Activated CD4-positive, alpha-beta T cell treated with anti-CD3 and anti-CD28 coated beads, Interleukin-2, amount 10 ng/mL, durations not matched to agents 24 days and 14 days (primary cell): ENCODE data around the gene POLD1. TPM values are rescaled to one million over a fixed set of nuclear protein-coding genes. Genes with fewer than 3 reads are reported as not detected.
A peak's percentile ranks its signal among the peaks of the same experiment; 100 is the strongest.
"Not testable (repeated sequence)": the region's sequence is repeated elsewhere in the genome, so short reads cannot be mapped to it uniquely, and the experiment has no call there.

Experiments
- DNase-seq: peaks from one replicate; pipeline ENCODE4 v3.0.0; 2022
- H3K27ac Mint-ChIP-seq: one replicate; pipeline ENCODE4 v1.8.0; 2022; ENCODE audit warnings: mild to moderate bottlenecking, mixed read lengths
- H3K27me3 Mint-ChIP-seq: one replicate; pipeline ENCODE4 v1.8.0; 2022; ENCODE audit warnings: mixed read lengths
- H3K36me3 Mint-ChIP-seq: one replicate; pipeline ENCODE4 v1.8.0; 2022; ENCODE audit warnings: low read depth, mild to moderate bottlenecking, mixed read lengths
- H3K4me1 Mint-ChIP-seq: one replicate; pipeline ENCODE4 v1.8.0; 2021; ENCODE audit warnings: mixed read lengths
- H3K4me3 Mint-ChIP-seq: one replicate; pipeline ENCODE4 v1.8.0; 2022; ENCODE audit warnings: mild to moderate bottlenecking, moderate library complexity, mixed read lengths
- H3K9me3 Mint-ChIP-seq: one replicate; pipeline ENCODE4 v1.8.0; 2021; ENCODE audit warnings: mixed read lengths
- intact Hi-C: fragments of 100-400 bp; cut with micrococcal nuclease; formaldehyde crosslinking; loops from one replicate; pipeline ENCODE4 v1.15.1; 2023
- total RNA-seq: library from RNA; stranded (reverse); gene quantifications from 2 replicates; pipeline ENCODE4 v1.2.3, GENCODE V29; 2022

POLD1 gene
- 188 and 204 TPM in 2 replicates for total RNA-seq

- intact Hi-C loops, result loop anchor here (1.0 kb wide), 5 partner anchors 8 to 127 kb away; partner anchors contain the start of genes JOSD2, KCNC3 and NR1H2
- H3K27ac Mint-ChIP-seq, result peak within 1 kb of the TSS; percentile 90
- peaks cover 44% of the 10 kb centered on the region for H3K36me3 Mint-ChIP-seq
These were observed at the start of gene POLD1 for GRCh38 chr19:50383852-50384684. TSS of gene POLD1 (plus strand) at chr19:50384347. CDS start at chr19:50398852, 14,505 bp downstream.

DNA sequence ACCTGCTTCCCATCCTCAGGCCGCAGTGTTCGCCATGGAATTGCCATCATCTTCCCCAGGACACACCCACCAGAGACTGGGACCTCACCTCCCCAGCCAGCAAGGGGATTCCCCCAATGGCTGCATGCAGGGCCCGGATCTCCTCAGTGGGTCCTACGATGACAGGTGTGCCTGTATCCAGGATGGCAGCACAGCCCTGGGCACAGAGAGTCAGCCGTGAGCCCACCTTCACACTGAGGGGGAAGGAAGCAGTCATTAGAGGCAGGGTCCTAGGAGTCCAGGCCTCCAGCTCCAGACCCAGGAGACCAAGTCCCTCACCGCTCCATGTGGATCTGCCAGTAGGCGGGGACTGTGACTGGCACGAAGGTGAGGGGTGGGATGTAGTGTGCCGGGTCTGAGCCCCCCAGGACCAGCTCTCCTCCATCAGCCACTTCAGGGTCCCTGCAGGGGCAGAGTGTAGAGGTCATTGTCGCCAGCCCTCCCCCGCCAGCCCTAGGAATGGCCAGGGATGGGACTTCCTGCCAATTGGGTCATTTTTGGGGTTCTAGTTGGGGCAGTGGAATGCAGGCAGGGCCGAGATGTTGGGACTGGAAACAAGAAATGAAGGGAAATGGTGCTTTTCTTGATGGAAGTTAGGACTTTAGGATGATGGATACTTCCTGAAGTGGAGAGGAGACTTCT is 49.3 kb upstream of the POLD1 start:
- intact Hi-C loops, result no loop called here
- peaks cover 18% of the 10 kb centered on the region for H3K36me3 Mint-ChIP-seq

More at GRCh38 chr19:50383852-50384684, at the start of gene POLD1:
- peak within 1 kb of the TSS; percentile 93 for H3K4me3 Mint-ChIP-seq
- peak; percentile 100 for DNase-seq
- no peaks in the 10 kb centered on the region for H3K9me3 Mint-ChIP-seq
- peaks cover 27% of the 10 kb centered on the region for H3K4me1 Mint-ChIP-seq
- no peaks in the 10 kb centered on the region for H3K27me3 Mint-ChIP-seq

GRCh38 chr19:50337031-50337430 is 47.1 kb upstream of the POLD1 start:
- intact Hi-C loops, result not testable (repeated sequence)

More for the DNA sequence above, 49.3 kb upstream of the POLD1 start:
- DNase-seq, result no peak
- Mint-ChIP-seq H3K9me3 (peaks cover 11% of the 10 kb centered on the region), H3K4me1 (peaks cover 50% of the 10 kb centered on the region), H3K27ac (peak overlapping the region; percentile 77), H3K27me3 (no peaks in the 10 kb centered on the region), H3K4me3 (peak overlapping the region; percentile 83)

DNA sequence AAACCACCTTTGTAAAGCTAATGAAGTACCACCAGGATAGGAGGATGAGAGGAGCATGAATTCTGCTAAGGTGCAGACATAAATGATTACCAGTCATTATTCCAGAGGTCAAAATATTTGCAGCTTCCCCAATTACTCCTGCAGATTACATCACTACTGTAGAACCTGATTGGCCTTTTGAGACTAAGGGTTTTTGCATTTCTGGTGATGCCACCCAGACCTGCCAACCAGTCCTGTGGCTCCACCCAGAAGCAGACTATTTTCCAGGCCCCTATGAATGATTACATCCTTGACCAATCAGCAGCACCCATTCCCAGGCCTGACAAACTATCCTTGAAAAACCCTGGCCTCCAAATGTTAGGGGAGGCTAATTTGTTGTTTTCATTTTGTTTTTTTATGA is 43.8 kb upstream of the POLD1 start:
- no peaks in the 10 kb centered on the region for H3K27me3 Mint-ChIP-seq
- H3K27ac Mint-ChIP-seq, result peak overlapping the region; percentile 45
- H3K36me3 Mint-ChIP-seq, result peaks cover 19% of the 10 kb centered on the region
- peaks cover 12% of the 10 kb centered on the region for H3K9me3 Mint-ChIP-seq
- intact Hi-C loops, result no loop called here
- H3K4me1 Mint-ChIP-seq, result peaks cover 16% of the 10 kb centered on the region
- DNase-seq, result no peak
- no peak overlapping the region for H3K4me3 Mint-ChIP-seq

More at GRCh38 chr19:50337031-50337430, 47.1 kb upstream of the POLD1 start:
- H3K36me3 Mint-ChIP-seq, result peaks cover 22% of the 10 kb centered on the region
- not testable (repeated sequence) for H3K27ac Mint-ChIP-seq, H3K4me3 Mint-ChIP-seq, H3K27me3 Mint-ChIP-seq, DNase-seq
- peaks cover 35% of the 10 kb centered on the region for H3K4me1 Mint-ChIP-seq
- peaks cover 14% of the 10 kb centered on the region for H3K9me3 Mint-ChIP-seq

DNA sequence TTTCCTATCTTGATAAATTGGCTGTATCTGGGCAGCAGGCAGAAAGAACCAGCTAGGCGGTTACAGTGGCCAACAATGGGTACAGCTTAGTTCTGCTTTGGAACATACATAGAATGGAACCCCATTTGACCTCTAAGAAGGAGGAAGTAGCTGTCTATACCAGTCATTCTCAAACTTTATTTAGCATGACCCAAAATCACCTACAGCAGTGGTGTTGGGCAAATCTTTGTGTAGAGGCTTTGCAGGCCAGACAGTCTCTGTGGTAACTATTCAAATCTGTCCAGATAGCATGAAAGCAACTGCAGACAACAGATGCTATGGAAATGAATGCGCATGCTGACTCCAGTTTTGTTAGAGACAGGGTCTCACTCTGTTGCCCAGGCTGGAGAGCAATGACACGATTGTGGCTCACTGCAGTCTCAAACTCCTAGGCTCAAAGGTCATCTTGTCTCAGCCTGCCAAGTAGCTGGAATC is 43.0 kb upstream of the POLD1 start:
- Mint-ChIP-seq H3K4me1 (peaks cover 12% of the 10 kb centered on the region), H3K27me3 (no peaks in the 10 kb centered on the region), H3K9me3 (peaks cover 6% of the 10 kb centered on the region), H3K27ac (no peak overlapping the region), H3K4me3 (no peak overlapping the region), H3K36me3 (peaks cover 16% of the 10 kb centered on the region)
- intact Hi-C loops, result no loop called here
- no peak for DNase-seq

- Mint-ChIP-seq H3K36me3 (peaks cover 14% of the 10 kb centered on the region), H3K27ac (peak overlapping the region; percentile 70), H3K4me1 (peaks cover 27% of the 10 kb centered on the region), H3K4me3 (peak overlapping the region; percentile 39), H3K9me3 (peaks cover 6% of the 10 kb centered on the region), H3K27me3 (no peaks in the 10 kb centered on the region)
- no peak for DNase-seq
- intact Hi-C loops, result no loop called here
These were observed 39.4 kb upstream of the POLD1 start for GRCh38 chr19:50344661-50345318.

DNA sequence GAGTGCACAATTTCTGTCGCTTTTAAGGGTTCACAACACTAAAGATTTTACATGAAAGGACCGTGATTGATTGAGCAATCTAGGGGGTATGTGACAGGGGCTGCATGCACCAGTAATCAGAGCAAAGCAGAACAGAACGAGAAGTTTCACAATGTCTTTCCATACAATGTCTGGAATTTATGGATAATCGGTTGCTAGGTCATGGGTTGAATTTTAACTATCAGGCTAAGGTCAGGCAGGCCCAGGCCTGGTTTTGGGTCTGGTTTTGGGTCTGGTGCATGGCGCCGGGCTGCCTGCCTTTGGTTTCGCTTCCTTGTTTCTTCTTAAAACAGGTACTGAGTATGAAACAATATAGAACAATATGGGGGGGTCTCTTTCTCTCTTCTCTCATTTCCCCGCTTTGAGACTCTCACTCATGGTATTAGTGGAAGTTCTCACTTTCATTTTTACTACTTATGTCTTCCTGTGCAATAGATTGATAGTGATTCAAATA is 37.0 kb upstream of the POLD1 start:
- Mint-ChIP-seq H3K4me1 (peaks cover 27% of the 10 kb centered on the region), H3K4me3 (peak overlapping the region; percentile 66), H3K27ac (peak overlapping the region; percentile 88)
- H3K9me3 Mint-ChIP-seq, H3K27me3 Mint-ChIP-seq, H3K36me3 Mint-ChIP-seq: not testable (repeated sequence)
- peak; percentile 72 for DNase-seq
- intact Hi-C loops, result loop anchor here (1.0 kb wide), 2 partner anchors 14 to 17 kb away; no protein-coding TSS in a partner anchor

DNA sequence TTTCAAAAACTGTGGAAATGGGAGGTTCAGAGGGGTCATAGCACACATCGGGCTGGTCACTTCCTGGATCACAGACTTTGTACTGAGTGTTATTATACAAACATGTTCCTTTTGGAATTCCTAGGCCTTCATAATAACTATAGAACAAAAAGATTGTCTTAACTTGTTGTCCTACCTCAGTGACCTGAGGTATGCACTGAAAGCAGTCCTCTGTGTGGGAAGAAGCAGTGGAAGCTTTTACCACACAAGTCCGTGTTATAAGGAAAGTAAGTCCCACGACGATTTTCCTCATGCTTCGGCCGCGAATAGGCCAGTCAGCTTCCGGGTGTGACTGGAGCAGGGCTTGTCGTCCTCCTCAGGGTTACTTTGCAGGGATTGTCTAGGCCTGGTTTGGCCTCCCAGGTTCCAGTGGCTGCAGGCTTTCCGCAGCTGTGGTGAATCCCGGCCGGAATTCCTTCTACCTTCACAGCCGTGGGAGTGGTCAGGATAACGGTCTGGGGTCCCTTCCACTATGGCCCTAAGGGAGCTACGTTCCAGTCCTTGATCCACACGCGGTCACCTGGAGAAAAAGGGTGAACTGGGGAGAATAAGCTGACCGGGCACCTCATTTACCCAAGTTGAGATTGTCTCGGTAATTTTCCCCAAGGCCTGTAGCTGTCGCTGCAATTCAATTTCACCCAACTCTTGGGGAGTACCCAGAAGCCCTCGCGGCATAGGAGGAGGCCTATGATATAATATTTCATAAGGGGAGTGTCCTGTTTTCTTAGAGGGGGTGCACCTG is 34.7 kb upstream of the POLD1 start:
- Mint-ChIP-seq H3K27me3 (no peaks in the 10 kb centered on the region), H3K4me3 (no peak overlapping the region), H3K36me3 (peaks cover 5% of the 10 kb centered on the region), H3K27ac (no peak overlapping the region), H3K9me3 (peaks cover 3% of the 10 kb centered on the region), H3K4me1 (peaks cover 23% of the 10 kb centered on the region)
- no peak for DNase-seq
- intact Hi-C loops, result no loop called here

- intact Hi-C loops, result no loop called here
- no peaks in the 10 kb centered on the region for H3K9me3 Mint-ChIP-seq
- no peak overlapping the region for H3K27ac Mint-ChIP-seq
- no peaks in the 10 kb centered on the region for H3K36me3 Mint-ChIP-seq
- no peaks in the 10 kb centered on the region for H3K27me3 Mint-ChIP-seq
- H3K4me1 Mint-ChIP-seq, result peaks cover 11% of the 10 kb centered on the region
- H3K4me3 Mint-ChIP-seq, result no peak overlapping the region
- no peak for DNase-seq
These were observed 31.9 kb upstream of the POLD1 start for GRCh38 chr19:50352242-50352641.

GRCh38 chr19:50353487-50353880 is 30.7 kb upstream of the POLD1 start:
- DNase-seq, H3K27me3 Mint-ChIP-seq, intact Hi-C loops, H3K27ac Mint-ChIP-seq, H3K4me3 Mint-ChIP-seq, H3K36me3 Mint-ChIP-seq, H3K9me3 Mint-ChIP-seq: not testable (repeated sequence)
- peaks cover 11% of the 10 kb centered on the region for H3K4me1 Mint-ChIP-seq

DNA sequence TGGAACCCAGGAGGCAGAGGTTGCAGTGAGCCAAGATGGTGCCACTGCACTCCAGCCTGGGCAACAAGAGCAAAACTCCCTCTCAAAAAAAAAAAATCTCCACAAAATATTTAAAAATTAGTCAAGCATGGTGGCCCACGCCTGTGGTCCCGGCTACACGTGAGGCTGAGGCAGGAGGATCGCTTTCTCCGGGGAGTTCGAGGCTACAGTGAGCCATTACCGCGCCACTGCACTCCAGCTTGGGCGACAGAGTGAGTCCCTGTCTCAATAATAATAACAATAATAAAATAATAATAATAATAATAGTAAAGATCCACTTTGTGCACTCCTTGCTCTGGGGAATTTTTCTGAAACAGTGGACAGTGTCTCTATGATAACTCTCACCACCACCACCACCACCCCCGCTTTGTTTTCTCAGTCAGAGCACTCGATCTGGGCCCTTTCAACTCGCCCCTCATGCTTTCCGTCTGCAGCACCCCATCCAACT is 27.4 kb upstream of the POLD1 start:
- H3K4me1 Mint-ChIP-seq, result peaks cover 41% of the 10 kb centered on the region
- H3K4me3 Mint-ChIP-seq, result no peak overlapping the region
- H3K9me3 Mint-ChIP-seq, result peaks cover 8% of the 10 kb centered on the region
- H3K27ac Mint-ChIP-seq, result peak overlapping the region; percentile 95
- H3K27me3 Mint-ChIP-seq, result no peaks in the 10 kb centered on the region
- intact Hi-C loops, result loop anchor here (1.0 to 5.0 kb wide), 8 partner anchors 20 to 201 kb away; partner anchors contain the start of genes EMC10, GARIN5A, MYBPC2 and NR1H2
- peaks cover 21% of the 10 kb centered on the region for H3K36me3 Mint-ChIP-seq
- DNase-seq, result no peak

DNA sequence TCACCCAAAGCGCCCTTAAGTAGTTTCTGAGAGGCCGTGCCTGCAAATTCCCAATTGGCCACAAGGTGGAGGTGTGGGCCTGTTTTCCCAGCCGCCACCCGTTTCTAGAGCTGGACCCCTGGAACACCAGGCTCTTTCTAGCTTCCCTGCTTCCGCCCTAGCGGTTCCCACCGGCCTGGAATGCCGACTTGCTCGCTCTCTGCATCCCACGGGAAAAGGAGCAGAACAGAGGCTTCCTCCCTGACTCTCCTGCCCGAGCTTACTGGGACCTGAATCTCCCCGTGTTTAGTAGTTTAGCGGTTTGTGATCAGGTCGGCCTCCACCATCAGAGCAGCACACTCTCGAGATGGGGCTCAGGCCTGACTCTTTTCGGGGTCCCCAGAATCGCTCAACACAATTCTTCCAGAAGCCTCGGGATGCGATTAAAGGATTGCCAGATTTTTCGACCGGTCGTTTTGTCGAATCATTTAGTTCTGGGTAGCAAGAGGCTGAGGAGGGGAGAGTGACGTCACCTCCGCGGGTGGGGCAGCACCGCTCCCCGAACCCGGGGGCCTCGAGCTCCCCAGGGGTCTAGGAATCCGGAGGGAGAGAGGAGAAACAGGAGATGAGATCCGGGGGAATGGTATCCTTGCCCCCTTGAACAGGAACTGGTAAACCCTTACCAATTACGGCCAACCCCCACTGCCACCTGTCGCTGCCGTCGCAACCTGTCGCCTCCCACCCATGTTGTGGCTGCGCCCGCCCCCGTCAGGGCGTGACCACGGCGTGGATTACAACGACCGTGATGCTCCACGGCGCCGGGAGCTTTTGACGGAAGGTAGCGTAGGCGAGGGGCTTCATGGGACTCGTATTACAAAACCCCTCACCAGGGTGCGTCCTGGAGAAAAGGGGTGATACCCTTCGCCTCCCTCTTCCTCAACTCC is 26.7 kb upstream of the POLD1 start:
- Mint-ChIP-seq H3K4me1 (peaks cover 47% of the 10 kb centered on the region), H3K4me3 (peak overlapping the region; percentile 90), H3K36me3 (peaks cover 24% of the 10 kb centered on the region), H3K9me3 (peaks cover 10% of the 10 kb centered on the region), H3K27ac (peak overlapping the region; percentile 95), H3K27me3 (no peaks in the 10 kb centered on the region)
- DNase-seq, result peak; percentile 96
- intact Hi-C loops, result loop anchor here (1.0 to 5.0 kb wide), 8 partner anchors 19 to 200 kb away; partner anchors contain the start of genes EMC10, GARIN5A, MYBPC2 and NR1H2
